Heart right ventricle (tissue), 16 donors: Measurements from ENCODE around the gene POLN. TPM values are rescaled to one million over a fixed set of nuclear protein-coding genes. Genes with fewer than 3 reads are reported as not detected.

Source experiments
- ATAC-seq, 8 donors: fragments of 200-7000 bp; cut with Tn5 transposase; one replicate each; pipeline ENCODE4 v1.9.1; 2020; ENCODE audit warnings: mild to moderate bottlenecking in 8 of 8, moderate library complexity in 8 of 8, moderate number of reproducible peaks in 1 of 8
- DNase-seq, 2 donors: peaks; one replicate each; pipeline ENCODE4 v3.0.0-alpha.2; 2020
- H3K27ac ChIP-seq, 10 donors: fragments of 200-600 bp; sonication (generic) in 2 of 10; one replicate each; pipeline versions ENCODE4 v1.5.0 to v1.8.0; 2020 to 2022; ENCODE audit warnings: mild to moderate bottlenecking in 3 of 10
- H3K27me3 ChIP-seq, 7 donors: fragments of 200-600 bp; one replicate each; pipeline ENCODE4 v1.8.0; 2021 to 2022; ENCODE audit warnings: mild to moderate bottlenecking in 2 of 7
- H3K36me3 ChIP-seq, 9 donors: fragments of 200-600 bp; sonication (generic) in 1 of 9; one replicate each; pipeline versions ENCODE4 v1.5.0 to v1.8.0; 2020 to 2022; ENCODE audit warnings: mild to moderate bottlenecking in 2 of 9
- H3K4me1 ChIP-seq, 9 donors: fragments of 200-600 bp; sonication (generic) in 1 of 9; one replicate each; pipeline versions ENCODE4 v1.5.0 to v1.8.0; 2020 to 2022; ENCODE audit warnings: mild to moderate bottlenecking in 4 of 9
- H3K4me3 ChIP-seq, 10 donors: fragments of 200-600 bp; sonication (generic) in 2 of 10; one replicate each; pipeline versions ENCODE4 v1.5.0 to v1.8.0; 2020 to 2022; ENCODE audit warnings: mild to moderate bottlenecking in 7 of 10, moderate library complexity in 2 of 10
- H3K9me3 ChIP-seq, 11 donors: fragments of 200-600 bp in 10 of 11; sonication (generic) in 2 of 11; one replicate each; pipeline versions ENCODE4 v1.5.0 to v1.8.0; 2013 to 2022; ENCODE audit warnings: mild to moderate bottlenecking in 2 of 11, control low read depth in 1 of 11, moderate library complexity in 1 of 11
- CTCF ChIP-seq, 9 donors: fragments of 200-600 bp; sonication (generic) in 2 of 9; IDR thresholded peaks; one replicate each; pipeline versions ENCODE4 v1.5.0 to v1.8.0; 2021 to 2022; ENCODE audit warnings: antibody characterized with exemption in 9 of 9, mild to moderate bottlenecking in 5 of 9, moderate library complexity in 1 of 9
- WGBS, 2 donors: extraction: QIAGEN DNeasy Blood & Tissue Kit; methylation state at CpG; one replicate each; pipeline ENCODE4 v1.1.7; 2013; ENCODE audit warnings: inconsistent platforms in 1 of 2; 5-methylcytosine and 5-hydroxymethylcytosine counted together
- intact Hi-C, 10 donors: fragments of 100-400 bp; cut with DNase I; formaldehyde crosslinking; loops; one replicate each; pipeline versions ENCODE4 v1.11.1 to v1.14.2; 2022
- polyA plus RNA-seq, 2 donors: library from polyadenylated mRNA; stranded (reverse); fragments of 200-250 nt; gene quantifications; one replicate each; pipeline ENCODE4 v1.2.3, GENCODE V29; 2013
- total RNA-seq, 10 donors: library from RNA; stranded (reverse); fragmentation: NEBNext Ultra II Directional in 3 of 10; extraction: Animal tissue kit (Norgen Biotek cat#: 25700) in 3 of 10; gene quantifications; one replicate each; pipeline versions ENCODE4 v1.2.1 to v1.2.4, GENCODE V29; 2021 to 2023
- donor health status: Arrhythmogenic right ventricular cardiomyopathy.
- donor health status: ischemic (EF 13 %, LVEDD 7.1; RV severe dilation, severe dysfunction).
- donor health status: healthy with polysubstance abuse.
- donor health status: DM: no; HTN: yes; CAD: no.
- donor health status: DM: no; HTN: no; CAD: no.
- donor health status: ischemic (EF 25% LVEDD 6.9; RV normal size, moderate dysfunction).
- donor health status: ischemic (EF 25% LVEDD 5.7; RV mildly dilated, moderate dysfunction).
- donor health status: healthy.
- donor health status: DM: yes; HTN: yes; CAD: no.
- donor health status: Ischemic cardiomyopathy.
- donor health status: ischemic (EF 35%, LVEDD 5.7; RV mildly dilated, moderate dysfunction).
- donor health status: nonischemic (EF 11% LVEDD 7.7; RV severe dilation, severe dysfunction).
- donor health status: DM: yes; HTN: yes; CAD: no.
- donor health status: PGD.
- donor health status: ischemic (EF 29% LVEDD 5.4; RV normal size, mild dysfunction).
- donor health status: nonischemic (EF 23%, LVEDD 6.1; RV moderate dilation, normal function).

Gene POLN
- total and polyA plus RNA-seq, 12 donors = 0.97 to 3.1 (median 2.1) TPM

- H3K9me3 ChIP-seq = no peaks in the 10 kb centered on the region
- no peak overlapping the region for H3K27ac ChIP-seq
- TF ChIP-seq CTCF (IDR thresholded peaks at IDR 0.05) = no peak
- H3K4me1 ChIP-seq = no peaks in the 10 kb centered on the region
- H3K4me3 ChIP-seq = no peak overlapping the region
- DNase-seq = no peak
- no peaks in the 10 kb centered on the region for H3K36me3 ChIP-seq
- no peak for ATAC-seq
- no peaks in the 10 kb centered on the region for H3K27me3 ChIP-seq
- WGBS, 2 donors = 88 to 90% methylated on average over 6 of the region's 6 CpGs
- intact Hi-C loops = no loop called here
Measured at GRCh38 chr4:2116687-2117400, 125.1 kb downstream of the POLN start.

DNA sequence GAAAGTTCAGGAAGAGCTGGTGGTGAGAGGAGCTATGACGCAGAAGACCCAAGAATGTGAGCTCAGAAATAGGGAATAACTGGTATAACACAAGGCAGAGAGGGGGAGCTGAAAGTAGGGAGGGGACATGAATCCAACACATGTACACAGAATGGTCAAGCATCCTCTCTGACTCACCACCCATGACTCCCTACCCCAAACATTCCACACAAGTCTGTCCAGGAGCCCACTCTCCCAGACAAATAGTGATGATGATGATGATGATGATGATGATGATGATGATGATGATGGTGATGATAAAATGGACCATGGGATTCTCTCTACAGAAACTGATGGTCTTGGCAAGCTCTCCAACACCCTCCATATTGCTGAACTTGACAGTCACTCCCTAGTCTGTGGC is 136.4 kb downstream of the POLN start:
- Histone ChIP-seq H3K36me3 (no peaks in the 10 kb centered on the region), H3K4me3 (no peak overlapping the region), H3K27ac (no peak overlapping the region), H3K4me1 (no peaks in the 10 kb centered on the region), H3K9me3 (peaks cover 0 to 44% (median 23%) of the 10 kb centered on the region in 11 donors), H3K27me3 (peaks cover 0 to 63% (median 0%) of the 10 kb centered on the region in 7 donors)
- WGBS, 2 donors = 84 to 100% methylated on average over 1 of the region's 1 CpG
- no peak for ATAC-seq
- TF ChIP-seq CTCF (IDR thresholded peaks at IDR 0.05) = no peak
- DNase-seq = no peak
- intact Hi-C loops = no loop called here

GRCh38 chr4:2104556-2105345 is 137.2 kb downstream of the POLN start:
- intact Hi-C loops = no loop called here
- H3K36me3 ChIP-seq = no peaks in the 10 kb centered on the region
- TF ChIP-seq CTCF (IDR thresholded peaks at IDR 0.05) = no peak
- ATAC-seq (no peak), DNase-seq (no peak)
- H3K27ac ChIP-seq = no peak overlapping the region
- H3K4me1 ChIP-seq = no peaks in the 10 kb centered on the region
- WGBS, 2 donors = 79 to 80% methylated on average over 9 of the region's 9 CpGs
- H3K4me3 ChIP-seq = no peak overlapping the region
- H3K9me3 ChIP-seq = peaks cover 0 to 44% (median 23%) of the 10 kb centered on the region in 11 donors
- H3K27me3 ChIP-seq = peaks cover 0 to 63% (median 0%) of the 10 kb centered on the region in 7 donors

DNA sequence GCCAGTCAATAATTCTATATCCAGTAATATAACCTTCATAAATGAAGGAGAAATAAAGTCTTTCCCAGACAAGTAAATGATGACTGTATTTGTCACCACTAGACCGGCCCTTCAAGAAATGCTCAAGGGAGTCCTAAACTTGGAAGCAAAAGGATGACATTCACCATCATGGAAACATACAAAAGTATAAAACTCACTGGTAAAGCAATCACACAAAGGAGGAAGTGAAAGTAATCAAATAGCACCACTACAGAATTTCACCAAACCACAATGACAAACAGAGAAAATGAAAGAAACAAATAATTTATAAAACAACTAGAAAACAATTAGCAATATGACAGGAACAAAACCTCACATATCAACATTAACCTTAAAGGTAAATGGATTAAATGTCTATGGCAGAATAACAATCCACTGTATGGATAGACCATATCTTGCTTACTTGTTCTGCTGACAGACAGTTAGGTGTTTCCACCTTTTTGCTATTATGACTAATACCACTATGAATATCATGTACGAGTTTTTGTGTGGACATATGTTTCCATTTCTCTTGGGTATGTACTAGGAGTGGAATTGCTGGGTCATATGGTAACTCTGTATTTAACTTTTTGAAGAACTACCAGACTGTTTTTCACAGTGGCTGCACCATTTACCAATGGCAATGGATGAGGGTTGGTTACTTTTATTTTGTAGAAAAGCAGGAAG is 137.9 kb downstream of the POLN start:
- TF ChIP-seq CTCF (IDR thresholded peaks at IDR 0.05) = no peak
- 90 to 92% methylated on average over 2 of the region's 2 CpGs for WGBS, 2 donors

More for the DNA sequence above, 137.9 kb downstream of the POLN start:
- intact Hi-C loops = no loop called here
- H3K27ac ChIP-seq = no peak overlapping the region
- no peaks in the 10 kb centered on the region for H3K36me3 ChIP-seq
- no peak overlapping the region for H3K4me3 ChIP-seq
- H3K9me3 ChIP-seq = peaks cover 0 to 44% (median 23%) of the 10 kb centered on the region in 11 donors
- no peak for DNase-seq
- H3K27me3 ChIP-seq = peaks cover 0 to 67% (median 0%) of the 10 kb centered on the region in 7 donors
- no peak for ATAC-seq
- no peaks in the 10 kb centered on the region for H3K4me1 ChIP-seq
